GM19324 (cell line): ENCODE measurements around the gene GABRA5.
"Not testable (repeated sequence)": the region's sequence is repeated elsewhere in the genome, so short reads cannot be mapped to it uniquely, and the experiment has no call there.

ENCODE experiments used
- ATAC-seq: cut with Tn5 transposase; IDR thresholded peaks from one replicate; pipeline ENCODE4 v1.9.1; 2021; ENCODE audit warnings: mild to moderate bottlenecking, moderate library complexity; ENCODE audit not compliant: unreplicated experiment, low FRiP score

The GABRA5 gene

DNA sequence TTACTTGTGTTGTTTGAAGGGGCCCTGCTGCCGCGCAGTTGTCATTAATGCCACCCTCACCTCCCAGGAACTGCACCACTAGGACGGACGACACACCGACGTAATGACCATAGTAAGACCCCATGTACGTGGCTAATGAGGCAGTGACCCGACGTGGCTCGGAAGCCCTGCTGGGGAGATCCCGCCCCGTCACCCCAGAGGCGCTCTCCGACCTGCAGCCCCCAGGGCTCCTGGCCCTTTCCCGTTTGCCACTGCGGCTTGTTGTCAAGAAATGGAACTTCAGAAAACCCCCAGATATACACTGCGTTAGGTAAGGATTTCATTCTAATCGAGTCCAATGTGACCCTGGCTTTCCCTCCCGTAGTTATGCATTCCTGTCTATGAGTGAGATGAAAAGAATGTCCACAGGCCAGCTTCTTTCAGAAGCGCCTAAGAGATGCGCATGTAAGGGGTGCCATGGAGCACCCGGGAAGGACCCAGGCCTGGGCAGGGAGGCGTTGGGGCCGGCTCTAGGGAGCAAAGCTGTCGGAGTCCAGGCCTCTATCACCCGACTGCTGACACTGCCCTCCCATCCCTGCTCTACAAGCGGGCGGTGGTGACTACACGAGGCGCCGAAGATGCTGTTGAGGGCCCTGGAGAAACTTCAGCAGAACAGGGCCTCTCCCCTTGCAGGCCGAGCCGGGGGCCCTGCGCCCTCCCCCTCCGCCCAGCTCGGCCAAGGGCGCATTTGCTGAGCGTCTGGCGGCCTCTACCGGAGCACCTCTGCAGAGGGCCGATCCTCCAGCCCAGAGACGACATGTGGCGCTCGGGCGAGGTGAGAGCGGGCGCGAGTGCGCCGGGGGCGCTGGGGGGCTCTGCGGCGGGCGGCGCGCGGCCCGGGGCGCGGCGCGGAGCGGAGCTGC lies at the start of gene GABRA5:
GABRA5 (plus strand) TSS at position 765 of the 902 bp plus-strand sequence. CDS start 2,187 bp downstream, outside the sequence.
- no peak for ATAC-seq

- ATAC-seq, result not testable (repeated sequence)
These were observed 35.7 kb upstream of the GABRA5 start for GRCh38 chr15:26831191-26831590.

DNA sequence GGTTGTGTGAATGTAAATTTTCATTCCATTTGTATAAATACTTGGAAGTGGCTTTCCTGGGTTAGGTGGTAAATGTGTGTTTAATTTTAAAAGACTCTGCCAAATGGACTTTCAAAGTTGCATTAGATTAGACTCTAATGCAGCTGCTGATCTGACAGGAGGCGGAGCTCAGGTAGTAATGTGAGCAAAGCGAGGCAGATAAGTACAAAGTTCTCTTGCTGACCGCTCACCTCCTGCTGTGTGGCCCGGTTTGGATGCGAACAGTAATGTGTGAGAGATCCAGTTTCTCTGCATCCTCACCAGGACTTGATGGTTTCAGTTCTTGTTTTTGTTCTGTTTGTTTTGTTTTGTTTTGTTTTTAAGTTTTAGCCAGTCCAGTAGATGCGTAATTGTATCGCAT lies 34.9 kb upstream of the GABRA5 start:
- no peak for ATAC-seq

GRCh38 chr15:26838742-26839460 lies 28.0 kb upstream of the GABRA5 start:
- no peak for ATAC-seq

DNA sequence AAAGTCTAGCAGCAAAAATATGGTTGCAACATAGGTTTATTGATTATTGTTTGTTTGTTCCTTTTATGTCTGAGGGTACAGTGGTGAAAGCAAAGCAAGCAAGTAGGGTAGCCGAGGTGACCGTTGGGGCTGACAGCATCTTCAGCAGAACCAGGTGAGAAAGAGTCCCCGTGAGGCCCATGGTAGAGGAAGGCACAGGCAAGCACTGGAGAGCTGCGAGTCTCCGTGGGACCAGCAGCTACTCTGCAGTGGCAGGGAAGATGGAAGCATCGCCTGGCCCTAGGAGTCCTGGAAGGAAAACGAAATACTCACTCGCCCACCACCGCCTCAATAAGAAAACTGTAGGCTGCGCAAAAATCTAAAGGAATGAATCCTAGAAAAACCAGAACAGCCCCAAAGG lies 25.3 kb upstream of the GABRA5 start:
- ATAC-seq, result no peak

- no peak for ATAC-seq
These were observed 24.9 kb upstream of the GABRA5 start for GRCh38 chr15:26841941-26842340.

- ATAC-seq, result no peak
These were observed 24.5 kb upstream of the GABRA5 start for GRCh38 chr15:26842391-26842790.

GRCh38 chr15:26844901-26845300 lies 22.0 kb upstream of the GABRA5 start:
- ATAC-seq, result no peak

GRCh38 chr15:26848498-26848897 lies 18.4 kb upstream of the GABRA5 start:
- no peak for ATAC-seq

GRCh38 chr15:26850161-26850560 lies 16.7 kb upstream of the GABRA5 start:
- ATAC-seq, result no peak

DNA sequence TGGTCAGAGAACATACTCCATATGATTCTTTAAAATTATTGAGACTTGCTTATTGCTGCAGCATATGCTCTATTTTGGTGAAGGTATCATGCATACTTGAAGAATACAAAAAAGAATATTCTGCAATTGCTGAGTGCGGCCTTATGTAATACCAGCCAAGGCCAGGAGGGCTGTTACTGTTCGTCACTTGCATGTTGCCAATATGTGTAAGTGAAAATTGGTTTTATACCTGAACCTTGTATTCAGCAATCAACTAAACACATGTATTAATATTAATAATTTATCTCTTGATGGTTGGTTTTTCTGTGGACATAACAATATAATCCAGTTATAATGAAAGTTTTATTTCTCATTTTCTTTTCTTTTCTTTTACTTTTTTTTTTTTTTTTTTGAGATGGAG lies 13.9 kb upstream of the GABRA5 start:
- ATAC-seq, result no peak

DNA sequence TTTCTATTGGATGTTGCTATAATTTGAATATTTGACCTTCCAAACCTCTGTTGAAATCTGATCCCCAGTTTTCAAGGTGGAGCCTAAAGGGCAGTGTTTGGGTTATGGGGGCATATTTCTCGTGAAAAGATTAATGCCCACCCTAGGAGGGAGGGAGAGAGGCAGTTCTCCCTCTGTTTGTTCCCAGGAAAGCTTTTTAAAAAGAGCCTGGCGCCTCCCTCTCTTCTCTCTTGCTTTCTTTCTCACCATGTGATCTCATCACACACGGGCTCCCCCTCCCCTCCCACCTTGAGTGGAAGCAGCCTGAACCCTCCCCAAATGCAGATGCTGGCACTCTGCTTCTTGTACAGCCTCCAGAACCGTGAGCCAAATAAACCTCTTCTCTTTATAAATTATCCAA lies 12.4 kb upstream of the GABRA5 start:
- no peak for ATAC-seq

GRCh38 chr15:26864664-26865191 lies 2.1 kb upstream of the GABRA5 start:
- ATAC-seq, result no peak

GRCh38 chr15:26867200-26868007 lies 542 bp downstream of the GABRA5 start:
- no peak for ATAC-seq

GRCh38 chr15:26868029-26868685 lies 1.3 kb downstream of the GABRA5 start:
- no peak for ATAC-seq

GRCh38 chr15:26869628-26870027 lies 2.8 kb downstream of the GABRA5 start:
- ATAC-seq, result no peak

DNA sequence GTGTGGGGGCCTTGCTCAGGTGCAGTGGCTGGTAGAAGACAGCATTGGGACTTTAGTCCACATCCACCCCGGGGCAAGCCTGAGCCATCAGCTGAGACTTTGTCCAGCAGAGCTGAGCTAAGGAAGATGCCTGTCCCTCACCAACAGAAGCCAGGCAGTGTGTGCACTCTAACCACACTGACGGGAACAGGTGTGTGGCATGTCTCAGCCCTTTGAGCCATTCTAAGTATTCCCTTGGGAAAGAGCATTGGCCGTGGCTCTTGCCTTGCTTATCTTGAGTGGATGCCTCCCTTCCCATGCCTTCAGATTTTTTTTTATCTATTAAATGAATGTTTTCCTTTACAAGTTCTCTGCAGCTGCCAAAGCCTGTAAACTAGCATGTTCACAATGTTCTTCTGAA lies 3.5 kb downstream of the GABRA5 start:
- no peak for ATAC-seq

DNA sequence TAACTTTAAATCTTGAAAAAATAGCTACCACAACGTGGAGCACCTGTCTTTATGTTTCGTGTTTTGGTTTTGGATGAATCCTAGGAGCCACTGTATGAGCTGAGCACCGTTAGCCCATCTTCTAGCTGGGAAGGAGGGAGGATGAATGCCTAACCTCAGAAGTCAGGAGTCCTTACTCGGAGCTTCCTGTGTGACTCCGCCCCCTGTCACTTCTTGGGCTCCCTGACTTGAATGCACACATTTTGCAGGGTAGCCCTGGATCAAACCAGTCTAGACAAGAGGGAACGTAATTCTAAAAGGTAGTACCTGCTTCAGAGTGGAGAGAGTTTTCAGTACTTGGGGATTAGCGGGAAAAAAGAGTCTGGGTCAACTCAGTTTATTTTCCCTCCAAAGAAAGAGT lies 5.3 kb downstream of the GABRA5 start:
- no peak for ATAC-seq

DNA sequence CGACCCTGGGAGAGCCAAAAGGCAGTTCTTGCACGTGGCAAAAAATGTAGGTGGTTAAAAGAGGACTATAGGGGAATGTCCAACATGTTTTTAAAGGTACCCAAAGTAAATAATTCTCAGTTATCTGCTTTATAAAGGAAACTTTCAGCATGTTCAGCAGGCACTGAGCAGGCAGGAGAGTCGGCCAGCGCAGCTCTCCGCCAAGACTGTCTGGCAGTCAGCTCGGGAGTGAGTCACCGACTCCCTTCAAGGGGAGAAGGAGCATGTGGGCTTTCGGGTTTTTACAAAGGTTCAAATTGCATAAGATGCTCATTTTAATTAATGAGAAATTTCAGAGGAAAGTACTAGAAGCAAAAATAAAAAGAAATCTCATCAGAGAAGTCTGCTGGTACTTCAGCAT lies 7.0 kb downstream of the GABRA5 start:
- no peak for ATAC-seq
